Neural crest cell (in vitro differentiated cells): ENCODE measurements around the gene RADIL. TPM values are rescaled to one million over a fixed set of nuclear protein-coding genes. Genes with fewer than 3 reads are reported as not detected.
A peak's percentile ranks its signal among the peaks of the same experiment; 100 is the strongest.

Experiments used
- DNase-seq: peaks from one replicate; pipeline ENCODE4 v3.0.0; 2021; ENCODE audit warnings: low read depth, mixed read lengths, low spot score
- H3K27ac Mint-ChIP-seq: one replicate; pipeline ENCODE4 v1.8.0; 2021; ENCODE audit warnings: mild to moderate bottlenecking, mixed read lengths; ENCODE audit not compliant: unreplicated experiment
- H3K27me3 Mint-ChIP-seq: 2 replicates; pipeline ENCODE4 v1.8.0; 2021; ENCODE audit warnings: low read depth, mild to moderate bottlenecking, mixed read lengths
- H3K36me3 Mint-ChIP-seq: 2 replicates; pipeline ENCODE4 v1.8.0; 2021; ENCODE audit warnings: low read depth, mild to moderate bottlenecking, mixed read lengths
- H3K4me1 Mint-ChIP-seq: 2 replicates; pipeline ENCODE4 v1.8.0; 2021; ENCODE audit warnings: mixed read lengths
- H3K4me3 Mint-ChIP-seq: one replicate; pipeline ENCODE4 v1.8.0; 2021; ENCODE audit warnings: mild to moderate bottlenecking, mixed read lengths
- H3K9me3 Mint-ChIP-seq: 2 replicates; pipeline ENCODE4 v1.8.0; 2021; ENCODE audit warnings: mixed read lengths
- microRNA-seq: library from miRNA; unstranded; fragments of <30 nt; microRNA quantifications from one replicate; pipeline ENCODE4, GENCODE V29; 2020
- total RNA-seq: library from RNA; stranded (reverse); gene quantifications from 2 replicates; pipeline ENCODE4 v1.2.1, GENCODE V29; 2021
- TF ChIP-seq, protein P1 (sequence below): fragments of 200-600 bp; sonication (generic); conservative IDR thresholded peaks from 2 replicates; pipeline ENCODE4 v1.5.0; 2021; ENCODE audit warnings: antibody characterized with exemption, mild to moderate bottlenecking

The RADIL gene
- total RNA-seq, 1 donor from 2014 or later, result 13.8 TPM

DNA sequence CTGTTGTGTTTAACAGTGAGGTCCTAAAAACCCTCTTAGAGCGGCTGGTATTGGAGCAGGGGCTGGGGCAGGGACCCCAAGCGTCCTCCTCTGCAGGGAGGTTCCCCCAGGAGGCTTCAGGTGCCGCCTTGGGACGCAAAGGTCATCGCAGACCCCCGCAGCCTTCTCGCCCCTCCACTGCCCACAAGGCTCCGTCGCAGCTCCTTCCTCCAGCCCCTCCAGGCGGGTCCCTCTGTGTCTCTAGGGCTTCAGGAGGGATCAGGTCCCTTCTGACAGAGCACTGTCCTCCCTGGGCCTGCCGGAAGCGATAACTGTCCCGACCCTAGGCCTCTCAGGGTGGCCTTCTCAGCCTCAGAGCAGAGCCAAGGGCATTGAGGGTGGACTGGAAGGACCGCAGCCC lies 134.2 kb downstream of the RADIL start:
- no peaks in the 10 kb centered on the region for H3K9me3 Mint-ChIP-seq
- H3K27ac Mint-ChIP-seq, result no peak overlapping the region
- DNase-seq, result no peak
- TF ChIP-seq, protein P1, sequence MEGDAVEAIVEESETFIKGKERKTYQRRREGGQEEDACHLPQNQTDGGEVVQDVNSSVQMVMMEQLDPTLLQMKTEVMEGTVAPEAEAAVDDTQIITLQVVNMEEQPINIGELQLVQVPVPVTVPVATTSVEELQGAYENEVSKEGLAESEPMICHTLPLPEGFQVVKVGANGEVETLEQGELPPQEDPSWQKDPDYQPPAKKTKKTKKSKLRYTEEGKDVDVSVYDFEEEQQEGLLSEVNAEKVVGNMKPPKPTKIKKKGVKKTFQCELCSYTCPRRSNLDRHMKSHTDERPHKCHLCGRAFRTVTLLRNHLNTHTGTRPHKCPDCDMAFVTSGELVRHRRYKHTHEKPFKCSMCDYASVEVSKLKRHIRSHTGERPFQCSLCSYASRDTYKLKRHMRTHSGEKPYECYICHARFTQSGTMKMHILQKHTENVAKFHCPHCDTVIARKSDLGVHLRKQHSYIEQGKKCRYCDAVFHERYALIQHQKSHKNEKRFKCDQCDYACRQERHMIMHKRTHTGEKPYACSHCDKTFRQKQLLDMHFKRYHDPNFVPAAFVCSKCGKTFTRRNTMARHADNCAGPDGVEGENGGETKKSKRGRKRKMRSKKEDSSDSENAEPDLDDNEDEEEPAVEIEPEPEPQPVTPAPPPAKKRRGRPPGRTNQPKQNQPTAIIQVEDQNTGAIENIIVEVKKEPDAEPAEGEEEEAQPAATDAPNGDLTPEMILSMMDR, result no peak
- H3K27me3 Mint-ChIP-seq, result no peaks in the 10 kb centered on the region
- H3K4me3 Mint-ChIP-seq, result peak overlapping the region; percentile 33
- H3K4me1 Mint-ChIP-seq, result peaks cover 35% of the 10 kb centered on the region
- H3K36me3 Mint-ChIP-seq, result peaks cover 3% of the 10 kb centered on the region

Small RNAs within 50 kb of the gene (microRNA-seq; reads per million reads assigned to microRNA genes)
- not detected for gene MIR4656

Other genes with a start within 250 kb of the RADIL start
- 28.1 and 29.1 TPM in 2 replicates for gene FOXK1, start 201.4 kb downstream of the RADIL start, total RNA-seq
- 31.2 and 37.6 TPM in 2 replicates for gene AP5Z1, start 108.1 kb downstream of the RADIL start, total RNA-seq
- 0.23 and 0.26 TPM in 2 replicates for gene PAPOLB, start 21.7 kb downstream of the RADIL start, total RNA-seq
- 0.25 TPM in 1 of 2 replicates, not detected in the other for gene MMD2, start 75.5 kb upstream of the RADIL start, total RNA-seq
- gene RBAK, start 162.1 kb upstream of the RADIL start, total RNA-seq, result 15.7 and 16.6 TPM in 2 replicates